IPS-18c (cell line): ENCODE measurements around the gene TGFBRAP1.
"Not testable (repeated sequence)": the region's sequence is repeated elsewhere in the genome, so short reads cannot be mapped to it uniquely, and the experiment has no call there.

Experiments
- H3K4me3 ChIP-seq: 2 replicates; pipeline ENCODE4 v1.7.0; 2013; ENCODE audit warnings: low read depth, mild to moderate bottlenecking, low read length, moderate library complexity; ENCODE audit not compliant: insufficient read depth
- H3K9me3 ChIP-seq: one replicate; pipeline ENCODE4 v1.6.1; 2013; ENCODE audit warnings: mild to moderate bottlenecking, low read length, moderate library complexity; ENCODE audit not compliant: control insufficient read depth, insufficient read depth

TGFBRAP1 gene

GRCh38 chr2:105327690-105328089 lies 1.8 kb downstream of the TGFBRAP1 start:
- H3K9me3 ChIP-seq, result peaks cover 2% of the 10 kb centered on the region
- no peak overlapping the region for H3K4me3 ChIP-seq

- not testable (repeated sequence) for H3K9me3 ChIP-seq, H3K4me3 ChIP-seq
Measured at GRCh38 chr2:105327271-105327670, 2.3 kb downstream of the TGFBRAP1 start.

- peaks cover 2% of the 10 kb centered on the region for H3K9me3 ChIP-seq
Measured at GRCh38 chr2:105325389-105325963, 4.1 kb downstream of the TGFBRAP1 start.

GRCh38 chr2:105324732-105325131 lies 4.8 kb downstream of the TGFBRAP1 start:
- Histone ChIP-seq H3K9me3 (peaks cover 2% of the 10 kb centered on the region), H3K4me3 (no peak overlapping the region)

More at GRCh38 chr2:105325389-105325963, 4.1 kb downstream of the TGFBRAP1 start:
- no peak overlapping the region for H3K4me3 ChIP-seq

- Histone ChIP-seq H3K9me3 (no peaks in the 10 kb centered on the region), H3K4me3 (no peak overlapping the region)
Measured at GRCh38 chr2:105324101-105324500, 5.4 kb downstream of the TGFBRAP1 start.

GRCh38 chr2:105323111-105323510 lies 6.4 kb downstream of the TGFBRAP1 start:
- no peaks in the 10 kb centered on the region for H3K9me3 ChIP-seq
- no peak overlapping the region for H3K4me3 ChIP-seq

GRCh38 chr2:105321875-105322646 lies 7.5 kb downstream of the TGFBRAP1 start:
- no peaks in the 10 kb centered on the region for H3K9me3 ChIP-seq
- no peak overlapping the region for H3K4me3 ChIP-seq

GRCh38 chr2:105320651-105321215 lies 8.8 kb downstream of the TGFBRAP1 start:
- Histone ChIP-seq H3K4me3 (no peak overlapping the region), H3K9me3 (no peaks in the 10 kb centered on the region)

- H3K4me3 ChIP-seq, result no peak overlapping the region
- no peaks in the 10 kb centered on the region for H3K9me3 ChIP-seq
Measured at GRCh38 chr2:105317937-105318336, 11.6 kb downstream of the TGFBRAP1 start.

- H3K9me3 ChIP-seq, result no peaks in the 10 kb centered on the region
- no peak overlapping the region for H3K4me3 ChIP-seq
Measured at GRCh38 chr2:105315314-105315713, 14.2 kb downstream of the TGFBRAP1 start.

GRCh38 chr2:105313877-105314276 lies 15.7 kb downstream of the TGFBRAP1 start:
- no peaks in the 10 kb centered on the region for H3K9me3 ChIP-seq
- no peak overlapping the region for H3K4me3 ChIP-seq

GRCh38 chr2:105309147-105309545 lies 20.4 kb downstream of the TGFBRAP1 start:
- Histone ChIP-seq H3K4me3 (no peak overlapping the region), H3K9me3 (peaks cover 4% of the 10 kb centered on the region)

- Histone ChIP-seq H3K4me3 (no peak overlapping the region), H3K9me3 (peaks cover 4% of the 10 kb centered on the region)
Measured at GRCh38 chr2:105308382-105309146, 21.0 kb downstream of the TGFBRAP1 start.

GRCh38 chr2:105307962-105308361 lies 21.6 kb downstream of the TGFBRAP1 start:
- H3K4me3 ChIP-seq, result no peak overlapping the region
- H3K9me3 ChIP-seq, result peaks cover 4% of the 10 kb centered on the region

GRCh38 chr2:105307550-105307949 lies 22.0 kb downstream of the TGFBRAP1 start:
- Histone ChIP-seq H3K4me3 (no peak overlapping the region), H3K9me3 (peaks cover 4% of the 10 kb centered on the region)

- Histone ChIP-seq H3K4me3 (no peak overlapping the region), H3K9me3 (peaks cover 4% of the 10 kb centered on the region)
Measured at GRCh38 chr2:105307146-105307545, 22.4 kb downstream of the TGFBRAP1 start.

- Histone ChIP-seq H3K9me3 (no peaks in the 10 kb centered on the region), H3K4me3 (no peak overlapping the region)
Measured at GRCh38 chr2:105301646-105302045, 27.9 kb downstream of the TGFBRAP1 start.

GRCh38 chr2:105299290-105299689 lies 30.2 kb downstream of the TGFBRAP1 start:
- no peaks in the 10 kb centered on the region for H3K9me3 ChIP-seq
- no peak overlapping the region for H3K4me3 ChIP-seq
